GM18858 (cell line): ENCODE measurements around the gene RCN2.
"Not testable (repeated sequence)": the region's sequence is repeated elsewhere in the genome, so short reads cannot be mapped to it uniquely, and the experiment has no call there.

Experiments
- ATAC-seq: cut with Tn5 transposase; IDR thresholded peaks from one replicate; pipeline ENCODE4 v1.9.1; 2021; ENCODE audit not compliant: unreplicated experiment

RCN2 gene

DNA sequence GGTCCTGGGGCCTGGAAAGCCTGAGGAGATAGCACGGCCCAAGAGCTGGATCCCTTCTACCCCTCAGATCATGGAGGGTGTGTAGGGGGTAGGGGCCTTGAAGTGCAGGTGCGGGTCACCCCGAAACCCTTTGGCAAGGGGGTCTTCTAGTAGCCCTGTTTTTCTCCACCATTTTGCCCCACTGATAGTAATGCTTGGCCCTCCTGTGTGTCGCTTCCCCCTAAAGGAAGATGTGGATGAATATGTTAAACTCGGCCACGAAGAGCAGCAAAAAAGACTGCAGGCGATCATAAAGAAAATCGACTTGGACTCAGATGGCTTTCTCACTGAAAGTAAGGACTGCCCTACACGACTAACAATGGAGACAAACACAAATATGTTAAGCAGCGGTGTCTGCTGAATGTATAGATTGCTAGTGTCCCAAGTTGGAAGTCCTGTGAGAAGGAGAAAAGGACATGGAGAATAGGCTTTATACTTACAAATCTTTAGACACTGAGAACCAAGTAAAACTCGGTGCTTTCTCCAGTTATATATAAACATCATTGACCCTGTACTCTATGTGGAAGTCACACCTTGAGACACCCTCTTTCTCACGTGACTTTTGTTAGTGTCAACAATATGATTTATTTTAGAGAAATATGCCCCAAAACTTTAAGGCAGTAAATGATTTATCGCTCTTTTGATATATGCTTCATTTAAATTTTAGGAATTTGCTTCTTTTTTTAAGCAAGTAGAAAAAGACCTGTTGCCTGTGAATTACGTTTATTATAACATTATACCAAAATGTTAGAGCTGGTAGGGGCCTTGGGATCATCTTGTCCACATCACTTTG is 802 bp downstream of the RCN2 start:
- ATAC-seq: no peak

DNA sequence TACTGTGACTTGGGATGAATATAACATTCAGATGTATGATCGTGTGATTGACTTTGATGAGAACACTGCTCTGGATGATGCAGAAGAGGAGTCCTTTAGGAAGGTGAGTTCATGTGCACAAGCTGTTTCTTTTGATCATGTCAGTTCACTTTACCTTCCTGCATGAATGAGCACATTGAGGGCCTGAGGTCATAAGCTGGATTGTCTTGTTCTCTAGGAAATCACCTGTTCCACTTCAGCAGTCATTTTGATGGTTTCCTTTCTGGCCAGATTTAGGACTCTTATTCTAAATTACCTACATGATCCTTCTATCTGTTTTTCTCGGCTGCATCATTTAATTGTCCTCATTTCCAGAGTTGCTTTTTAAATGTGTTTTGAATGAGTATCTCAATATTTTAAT is 4.1 kb downstream of the RCN2 start:
- ATAC-seq: no peak

DNA sequence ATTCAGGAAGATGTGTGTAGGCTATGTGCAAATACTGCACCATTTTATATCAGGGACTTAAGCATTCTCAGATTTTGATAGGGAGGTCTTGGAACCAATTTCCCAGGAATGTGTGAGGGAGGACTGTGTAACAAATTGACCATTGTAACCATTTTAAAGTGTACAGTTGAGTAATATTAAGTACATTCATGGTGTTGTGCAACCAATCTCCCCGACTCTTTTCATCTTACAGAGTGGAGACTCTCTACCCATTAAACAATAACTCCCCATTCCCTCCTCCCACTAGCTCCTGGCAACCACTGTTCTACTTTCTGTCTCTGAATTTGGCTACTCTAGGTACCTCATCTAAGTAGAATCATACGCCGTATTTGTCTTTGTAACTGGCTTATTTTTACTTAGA is 5.1 kb downstream of the RCN2 start:
- ATAC-seq: no peak

DNA sequence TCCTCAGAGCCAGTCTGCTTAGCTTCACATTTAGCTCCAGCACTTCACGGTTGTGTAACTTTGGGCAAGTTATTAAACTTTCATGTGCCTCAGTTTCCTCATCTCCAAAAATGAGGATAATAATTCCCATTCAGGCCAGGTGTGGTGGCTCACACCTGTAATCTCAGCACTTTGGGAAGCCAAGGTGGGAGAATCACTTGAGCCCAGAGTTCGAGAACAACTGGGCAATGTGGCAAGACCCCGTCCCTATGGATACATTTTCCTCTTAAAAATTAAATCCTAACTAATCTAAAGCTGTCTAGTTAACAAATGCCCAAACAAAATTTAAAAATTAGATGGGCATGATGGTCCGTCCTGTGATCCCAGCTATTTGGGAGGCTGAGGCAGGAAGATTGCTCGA is 7.2 kb downstream of the RCN2 start:
- ATAC-seq: no peak

DNA sequence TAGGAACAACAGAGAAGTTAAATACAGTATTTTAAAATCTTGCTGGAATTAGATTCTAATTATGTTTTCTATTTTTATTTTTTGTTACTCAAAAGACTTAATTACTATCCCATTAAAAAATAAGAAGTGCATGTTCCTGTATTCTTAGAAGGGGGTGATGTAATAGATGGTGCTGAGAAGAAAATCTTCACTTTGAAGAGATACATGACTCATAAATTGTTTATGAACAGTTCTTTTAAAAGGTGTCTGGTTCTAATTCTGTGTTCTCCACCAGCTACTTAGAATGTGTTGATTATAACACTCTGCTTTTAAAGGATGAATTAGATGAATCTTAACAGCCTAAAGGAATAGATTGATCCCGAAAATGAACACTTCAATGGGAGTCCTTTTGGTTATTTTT is 8.2 kb downstream of the RCN2 start:
- no peak for ATAC-seq

DNA sequence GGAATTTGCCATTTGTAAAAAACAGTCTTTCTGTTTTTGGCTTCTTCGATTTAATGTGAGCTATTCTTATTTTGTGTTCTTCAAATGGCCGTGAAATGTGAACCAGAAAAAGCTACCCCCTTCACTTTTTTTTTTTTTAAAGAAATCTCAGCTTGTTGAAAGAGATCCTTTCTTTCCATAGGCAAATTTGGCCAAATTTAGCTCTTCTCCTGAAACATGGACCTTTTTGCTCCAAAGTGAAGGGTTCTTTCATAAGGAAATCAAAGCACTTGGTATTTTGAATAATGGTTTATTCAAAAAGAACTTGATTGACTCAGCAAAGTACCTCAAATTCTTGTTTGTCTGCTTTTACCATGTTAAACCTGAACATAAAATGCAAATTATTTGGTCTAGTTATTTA is 10.1 kb downstream of the RCN2 start:
- no peak for ATAC-seq

DNA sequence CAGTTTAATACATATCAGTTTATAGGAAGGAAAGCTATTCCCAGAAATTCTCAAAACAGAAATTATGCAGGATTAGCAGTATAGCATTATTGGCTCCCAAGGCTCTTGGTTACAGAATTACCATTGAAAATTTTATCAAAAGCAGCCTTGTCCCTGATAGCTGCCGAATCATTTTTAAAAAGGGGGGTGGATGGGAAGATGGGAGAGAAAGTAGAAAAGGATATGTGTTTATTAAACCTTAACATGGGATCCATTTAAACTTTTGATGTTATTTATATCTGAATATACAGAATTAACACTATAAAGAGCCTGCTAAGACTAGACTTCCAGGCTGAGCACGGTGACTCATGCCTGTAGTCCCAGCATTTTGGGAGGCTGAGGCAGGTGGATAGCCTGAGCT is 10.8 kb downstream of the RCN2 start:
- no peak for ATAC-seq

DNA sequence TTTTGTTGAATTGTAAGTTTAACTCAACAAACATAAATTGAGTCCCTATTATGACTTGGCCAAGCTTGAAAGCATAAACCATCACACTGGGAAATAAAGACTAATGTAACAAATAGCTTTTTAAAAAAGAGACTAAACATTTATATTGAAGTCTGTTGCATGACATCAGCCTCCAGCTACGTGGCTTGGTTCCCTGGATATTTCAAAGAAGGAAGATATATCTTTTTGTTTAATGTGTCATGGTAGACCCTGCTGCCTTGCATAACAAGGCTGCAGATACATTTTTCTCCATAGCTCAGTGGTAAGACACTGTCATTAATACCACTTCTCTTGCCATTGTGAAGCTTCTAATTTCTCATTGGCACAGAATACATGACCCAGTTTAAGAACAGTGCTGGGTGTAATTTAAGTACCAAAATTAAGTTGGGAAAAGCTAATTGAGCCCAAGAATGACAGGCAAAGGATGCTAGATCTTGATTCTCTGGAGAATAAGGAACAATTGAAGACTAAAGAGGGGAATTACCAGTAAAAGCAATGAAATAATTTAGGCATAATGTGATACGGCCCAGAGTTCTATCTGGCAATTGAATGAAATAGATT is 14.0 kb downstream of the RCN2 start:
- no peak for ATAC-seq

DNA sequence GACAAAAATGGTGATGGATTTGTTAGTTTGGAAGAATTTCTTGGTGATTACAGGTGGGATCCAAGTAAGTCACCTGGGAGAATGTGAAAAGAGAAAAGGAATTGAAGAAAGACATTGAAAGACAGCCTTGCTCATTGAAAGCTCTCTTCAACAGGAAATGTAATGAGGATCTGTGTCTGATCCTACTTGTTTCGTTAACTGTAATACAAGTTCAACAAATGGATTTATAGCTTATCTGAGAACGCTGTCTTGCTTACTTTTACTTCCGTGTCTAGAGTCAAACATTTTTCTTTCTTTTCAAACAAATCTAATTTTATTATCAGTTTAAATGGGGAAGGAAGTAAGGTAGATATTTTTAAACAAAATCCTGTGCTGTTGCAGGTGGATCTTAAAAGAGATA is 15.9 kb downstream of the RCN2 start:
- ATAC-seq: no peak

DNA sequence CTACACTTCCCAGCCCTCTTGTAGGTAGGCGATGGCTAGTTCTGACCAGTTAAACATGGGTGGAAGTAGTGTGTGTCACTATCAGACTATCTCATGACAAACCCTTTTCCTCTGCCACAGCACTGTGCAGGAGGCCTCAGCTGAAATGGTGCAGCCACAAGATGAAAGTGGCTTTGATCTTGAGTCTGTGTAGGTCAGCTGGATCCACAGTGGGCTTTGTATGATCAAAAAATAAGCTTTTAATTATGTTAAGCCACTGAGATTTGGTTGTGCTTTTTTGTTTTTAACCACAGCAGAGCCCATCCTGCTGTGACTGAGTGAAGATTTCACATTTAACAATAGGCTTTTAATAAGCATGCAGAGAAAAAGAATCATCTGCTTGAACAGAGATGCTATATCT is 19.7 kb downstream of the RCN2 start:
- no peak for ATAC-seq

DNA sequence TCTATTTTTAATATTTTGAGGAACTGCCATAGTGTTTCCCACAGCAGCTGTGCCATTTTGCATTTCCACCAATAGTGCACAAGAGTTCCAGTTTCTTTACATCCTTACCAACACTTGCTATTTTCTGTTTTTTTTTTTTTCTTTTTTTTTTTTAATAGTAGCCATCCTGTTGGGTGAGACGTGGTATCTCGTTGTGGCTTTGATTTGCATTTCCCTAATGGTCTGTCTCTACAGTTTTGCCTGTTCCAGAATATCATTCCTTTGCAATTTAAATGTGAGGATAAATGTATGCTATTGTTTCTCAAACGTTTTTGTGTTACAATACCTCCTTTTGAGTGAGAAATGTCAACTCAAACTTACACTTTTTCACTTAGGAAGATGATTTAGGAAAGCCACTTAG is 22.4 kb downstream of the RCN2 start:
- ATAC-seq: no peak

DNA sequence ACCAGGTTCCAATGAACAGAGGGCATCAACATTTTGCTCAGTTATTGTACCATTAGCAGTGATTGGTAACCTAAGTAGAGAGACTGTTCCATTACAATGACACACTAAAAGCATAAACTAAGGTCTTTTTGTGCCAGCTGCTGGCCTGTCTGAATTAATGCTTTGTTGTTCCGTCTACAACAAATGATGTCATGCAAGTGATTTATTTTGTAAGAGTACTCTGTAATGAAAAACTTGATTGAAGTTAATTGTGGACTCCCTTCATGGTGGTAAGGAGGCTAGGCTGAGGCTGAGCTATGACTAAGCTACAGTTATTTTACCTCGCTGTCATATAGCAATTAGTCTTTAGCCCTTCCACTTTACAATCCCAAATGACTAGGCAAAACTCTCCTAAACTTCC is 23.2 kb downstream of the RCN2 start:
- ATAC-seq: no peak

DNA sequence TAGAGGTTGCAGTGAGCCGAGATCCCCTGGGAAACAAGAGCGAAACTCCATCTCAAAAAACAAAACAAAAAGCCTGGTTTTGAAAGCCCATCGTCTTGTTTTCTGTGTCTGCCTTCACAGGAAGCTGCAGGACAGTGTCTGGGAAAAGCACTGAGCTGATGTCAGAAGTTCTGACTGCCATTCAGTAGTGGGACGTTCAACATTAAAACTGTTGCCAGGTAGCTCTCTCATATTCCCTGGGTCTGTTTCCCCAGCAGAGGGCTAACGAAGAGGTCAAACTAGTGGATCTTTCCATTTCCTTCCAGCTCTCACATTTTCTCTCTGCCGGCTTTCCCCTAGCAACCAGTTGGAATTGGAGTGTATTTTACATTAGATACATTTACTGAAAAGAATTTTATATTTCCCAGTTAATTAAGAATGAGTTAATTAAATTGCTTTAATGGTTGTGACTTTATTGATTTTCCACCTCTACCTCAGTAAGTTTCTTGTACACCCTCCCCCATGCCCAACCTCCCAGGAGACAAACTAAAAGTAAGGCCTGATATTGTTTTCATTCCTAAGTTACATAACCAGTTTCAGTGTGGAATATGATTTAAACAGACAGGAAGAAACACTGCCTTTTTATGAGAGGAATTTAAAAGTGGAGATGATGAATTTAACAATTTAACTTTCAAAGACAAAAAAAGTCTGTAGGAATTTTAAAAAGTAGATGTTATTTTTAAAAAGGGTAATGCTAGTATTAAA is 29.9 kb downstream of the RCN2 start:
- no peak for ATAC-seq

DNA sequence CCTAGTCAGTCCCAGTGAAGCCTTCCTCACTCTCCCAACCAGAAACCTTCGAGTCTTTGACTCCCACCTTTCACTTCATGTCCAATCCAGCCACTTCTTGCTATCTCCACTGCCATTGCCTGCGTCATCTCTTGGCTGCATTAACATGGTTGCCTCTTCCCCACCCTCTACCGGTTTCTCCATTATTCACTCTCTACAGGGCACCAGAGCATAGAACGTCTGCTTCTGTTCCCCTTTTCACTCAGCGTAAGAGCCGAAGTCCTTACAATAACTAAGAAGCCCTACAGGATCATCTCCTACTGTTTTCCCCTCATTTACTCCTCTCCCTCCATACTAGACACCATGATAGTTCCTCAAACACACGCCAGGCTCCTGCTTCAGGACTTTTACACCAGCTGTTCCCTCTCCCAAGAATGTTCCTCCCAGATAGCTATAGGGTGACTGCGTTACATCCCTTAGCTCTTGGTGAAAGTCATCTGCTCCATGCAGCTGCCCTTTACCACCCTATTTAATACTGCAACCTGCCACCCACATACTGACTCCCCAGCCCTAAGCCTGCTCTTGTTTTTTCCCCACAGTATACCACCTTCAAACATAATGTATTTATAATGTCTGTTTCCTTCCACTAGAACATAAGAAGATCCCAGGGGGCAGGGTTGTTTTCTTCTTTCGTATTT is 30.9 kb downstream of the RCN2 start:
- ATAC-seq: no peak

DNA sequence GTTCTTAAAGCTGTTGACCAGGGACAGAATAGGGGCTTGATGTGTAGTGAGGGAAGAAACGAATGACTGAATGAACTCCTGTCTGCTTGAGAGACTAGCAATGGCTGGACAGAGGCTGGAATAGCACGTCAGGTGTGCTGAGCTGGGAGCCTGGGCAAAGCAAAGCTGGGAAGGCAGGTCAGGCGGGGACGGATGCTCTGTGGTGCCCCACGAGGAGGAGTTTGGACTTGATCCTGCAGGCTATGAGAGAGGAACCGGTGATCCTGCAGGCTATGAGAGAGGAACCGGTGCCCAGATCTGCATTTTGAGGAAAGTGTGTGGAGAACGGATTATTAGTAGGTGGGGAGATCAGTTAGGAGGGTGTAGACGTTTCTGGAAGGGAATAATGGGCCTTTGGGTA is 32.0 kb downstream of the RCN2 start:
- no peak for ATAC-seq

DNA sequence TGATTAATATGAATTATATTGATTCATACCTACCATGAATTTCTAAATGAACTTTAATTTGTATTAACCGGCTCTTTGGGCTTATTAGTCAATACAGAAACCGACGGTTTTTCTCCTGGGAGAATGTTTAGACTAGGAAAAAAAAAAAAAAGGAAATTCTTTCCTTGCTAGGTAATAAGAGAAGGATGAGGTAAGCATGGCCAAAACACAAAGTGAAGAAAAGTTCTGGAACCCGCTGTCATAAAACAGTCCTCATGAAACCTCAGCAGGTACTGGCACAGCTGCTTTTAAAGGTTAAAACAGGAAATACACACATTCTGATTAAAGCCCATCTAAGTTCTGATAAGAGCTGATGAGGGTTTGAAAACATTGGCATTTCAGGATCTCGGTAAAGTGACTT is 32.6 kb downstream of the RCN2 start:
- no peak for ATAC-seq

DNA sequence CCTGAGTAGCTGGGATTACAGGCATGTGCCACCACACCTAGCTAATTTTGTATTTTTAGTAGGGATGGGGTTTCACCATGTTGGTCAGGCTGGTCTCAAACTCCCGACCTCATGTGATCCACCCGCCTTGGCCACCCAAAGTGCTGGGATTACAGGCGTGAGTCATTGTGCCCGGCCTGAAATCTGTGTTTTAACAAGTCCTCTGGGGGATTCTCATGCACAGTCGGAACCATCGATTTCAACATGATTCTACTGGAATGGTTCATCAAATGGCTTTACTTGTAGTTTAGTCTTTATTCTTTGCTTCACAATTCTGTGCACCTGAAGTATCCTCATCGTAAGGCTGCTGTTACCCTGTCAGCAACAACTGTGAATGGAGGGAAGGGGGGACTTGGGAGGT is 34.5 kb downstream of the RCN2 start:
- ATAC-seq: not testable (repeated sequence)

DNA sequence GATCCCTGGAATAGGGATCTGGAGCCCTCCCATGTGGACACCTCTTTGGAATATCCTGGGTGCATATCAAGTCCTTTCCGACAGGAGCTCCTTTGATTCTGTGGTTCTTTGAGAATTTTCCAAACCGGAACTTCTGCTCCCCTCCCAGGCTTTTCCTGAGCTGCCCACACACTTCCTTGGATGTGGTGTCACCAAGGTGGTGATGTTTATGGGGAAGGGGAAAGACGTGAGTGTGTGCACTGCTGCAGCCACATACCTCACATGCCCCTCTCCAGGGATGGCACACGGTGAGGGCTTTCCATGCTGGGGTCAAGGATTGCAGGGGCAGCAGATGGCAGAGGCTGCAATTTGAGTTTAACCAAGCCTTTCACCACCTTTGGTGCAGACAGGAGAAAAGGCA is 35.5 kb downstream of the RCN2 start:
- ATAC-seq: no peak

DNA sequence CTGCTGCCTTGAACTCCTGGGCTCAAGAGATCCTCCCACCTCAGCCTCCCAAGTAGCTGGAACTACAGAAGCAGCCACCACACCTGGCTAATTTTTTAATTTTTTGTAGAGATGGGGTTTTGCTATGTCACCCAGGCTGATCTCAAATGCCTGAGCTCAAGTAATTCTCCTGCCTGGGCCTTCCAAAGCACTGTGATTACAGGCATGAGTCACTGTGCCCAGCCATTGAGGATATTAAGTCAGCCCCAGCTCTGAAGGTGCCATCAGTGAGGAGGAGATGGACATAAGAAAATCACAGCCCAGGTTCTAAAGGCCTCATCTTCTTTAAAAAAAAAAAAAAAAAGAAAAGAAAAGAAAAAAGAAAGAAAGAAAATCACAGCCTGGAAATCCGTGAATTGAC is 36.8 kb downstream of the RCN2 start:
- ATAC-seq: no peak

DNA sequence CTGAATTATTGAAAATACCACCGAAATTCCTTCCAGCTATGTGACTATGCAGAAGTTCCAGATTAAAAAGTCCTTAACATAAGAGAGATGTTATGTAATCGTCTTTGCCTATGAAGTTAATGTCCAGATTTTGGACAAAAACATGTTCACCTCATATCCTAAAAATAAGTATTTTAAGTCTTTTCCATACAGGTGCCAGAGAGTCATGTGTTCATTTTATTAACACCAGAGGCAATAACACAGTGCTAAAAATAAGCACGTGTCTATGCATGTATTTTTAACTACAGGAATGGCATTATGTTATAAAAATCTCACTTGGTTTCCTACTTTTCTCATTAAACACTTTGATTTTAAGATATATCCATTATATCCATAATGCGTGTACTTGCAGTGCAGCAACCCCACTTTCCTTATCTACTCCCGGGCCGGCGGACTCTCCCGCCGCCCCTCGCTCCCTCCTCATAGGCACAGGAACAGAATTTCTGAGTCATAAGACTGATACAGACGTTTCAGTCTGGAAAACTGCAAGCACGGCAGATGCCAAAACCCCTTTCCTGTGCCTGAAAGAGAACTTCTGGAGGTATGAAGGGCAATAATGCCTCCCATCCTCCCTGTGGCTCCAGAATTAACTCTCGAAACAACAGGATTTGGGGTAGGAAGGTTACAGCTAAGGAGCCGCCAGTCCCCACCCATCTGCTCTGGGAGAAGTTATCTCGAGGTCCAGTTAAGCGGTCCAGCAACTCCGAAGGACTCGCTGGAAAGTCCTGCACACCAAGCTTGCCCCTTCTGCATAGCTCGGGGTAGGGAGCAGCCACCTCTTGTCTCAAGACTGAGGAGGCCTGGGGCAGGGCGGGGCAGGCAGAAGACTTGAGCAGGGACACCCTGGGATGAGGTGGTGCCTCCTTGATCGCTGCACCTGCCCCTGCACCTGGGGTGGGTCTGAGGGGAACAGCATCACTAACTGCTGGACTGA is 41.1 kb downstream of the RCN2 start:
- ATAC-seq: no peak

DNA sequence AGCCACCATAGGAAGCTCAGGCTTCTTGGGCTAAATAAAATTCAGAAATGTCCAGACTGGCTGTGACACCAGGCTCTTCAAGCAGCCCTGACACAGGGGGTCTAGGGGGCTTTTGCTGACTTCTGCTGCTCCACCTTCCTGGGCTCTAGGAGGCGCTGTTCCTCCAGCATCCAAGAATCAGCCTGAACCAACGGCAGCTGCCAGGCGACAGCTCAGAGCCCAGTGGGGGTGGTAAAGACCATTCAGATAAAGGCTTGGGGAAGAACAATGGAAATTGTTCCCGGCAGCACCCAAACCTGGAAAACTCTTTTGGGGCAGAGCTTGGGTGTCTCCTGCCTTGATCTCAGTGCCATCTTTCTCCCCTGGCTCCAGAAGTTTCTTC is 41.8 kb downstream of the RCN2 start:
- ATAC-seq: no peak
